Ovary (tissue), 9 donors: Measurements from ENCODE around the gene CNOT10. TPM values are rescaled to one million over a fixed set of nuclear protein-coding genes. Genes with fewer than 3 reads are reported as not detected.

ENCODE experiments used
- DNase-seq, 5 donors: peaks; one replicate each; pipeline ENCODE4 v3.0.0-alpha.2; 2019 to 2020
- H3K27ac ChIP-seq, 2 donors: fragments of 200-600 bp; one replicate each; pipeline versions ENCODE4 v1.5.1 to v1.8.0; 2019 to 2022
- H3K27me3 ChIP-seq: fragments of 200-600 bp; one replicate; pipeline ENCODE4 v1.8.0; 2022
- H3K36me3 ChIP-seq: fragments of 200-600 bp; sonication (generic); one replicate; pipeline ENCODE4 v1.5.1; 2019
- H3K4me1 ChIP-seq: one replicate; pipeline ENCODE4 v1.8.1; 2013; ENCODE audit warnings: mild to moderate bottlenecking, moderate library complexity; ENCODE audit not compliant: insufficient read depth
- H3K4me3 ChIP-seq: fragments of 200-600 bp; sonication (generic); one replicate; pipeline ENCODE4 v1.5.1; 2017
- H3K9me3 ChIP-seq, 2 donors: fragments of 200-600 bp in 1 of 2; sonication (generic) in 1 of 2; one replicate each; pipeline versions ENCODE4 v1.5.1 to v1.8.1; 2013 to 2019; ENCODE audit warnings: mild to moderate bottlenecking in 1 of 2, moderate library complexity in 1 of 2
- EP300 ChIP-seq: sonication (generic); formaldehyde crosslinking; IDR thresholded peaks from one replicate; pipeline ENCODE4 v1.6.1; 2017; ENCODE audit warnings: antibody characterized with exemption
- POLR2A ChIP-seq: fragments of 450-650 bp; IDR thresholded peaks from one replicate; pipeline ENCODE4 v1.6.1; 2017; ENCODE audit warnings: antibody characterized with exemption, mild to moderate bottlenecking, moderate library complexity
- WGBS, 3 donors: extraction: QIAGEN DNeasy Blood & Tissue Kit in 1 of 3; methylation state at CpG; one replicate each; pipeline versions ENCODE4 v1.1.5 to v1.1.7; 2013 to 2017; 5-methylcytosine and 5-hydroxymethylcytosine counted together
- intact Hi-C, 4 donors: fragments of 100-400 bp; cut with DNase I; formaldehyde crosslinking; loops; one replicate each; pipeline versions ENCODE4 v1.11.0 to v1.15.1; 2022 to 2023
- polyA plus RNA-seq, 2 donors: library from polyadenylated mRNA; stranded (reverse); fragments of 200-250 nt in 1 of 2; fragments of 350-450 nt in 1 of 2; fragmentation: Illumina TruSeq in 1 of 2; extraction: RNeasy Lipid Tissue Mini Kit (QIAGEN cat#74804) in 1 of 2; gene quantifications; one replicate each; pipeline ENCODE4 v1.2.3, GENCODE V29; 2013 to 2014
- total RNA-seq, 7 donors: library from RNA; depleted of rRNA in 2 of 7; stranded (reverse); fragments of >200 nt in 2 of 7; fragmentation: NEBNext Ultra II Directional in 3 of 7; extraction: Animal tissue kit (Norgen Biotek cat#: 25700) in 3 of 7; gene quantifications; one replicate each; pipeline versions ENCODE4 v1.1.0 to v1.2.4, GENCODE V29; 2016 to 2023
- TF ChIP-seq, protein P1 (sequence below), 3 donors: fragments of 450-650 bp in 2 of 3; fragments of 200-600 bp in 1 of 3; IDR thresholded peaks; one replicate each; pipeline versions ENCODE4 v1.5.1 to v1.8.0; 2016 to 2022; ENCODE audit warnings: antibody characterized with exemption in 3 of 3, mild to moderate bottlenecking in 1 of 3
- donor health status: DM: no; HTN: no; CAD: no; lungs with moderate emphysema.
- donor health status: DM: no; HTN: no; CAD: no.
- donor health status: Bipolar disorder and iron deficiency.
- donor health status: DM: yes; HTN: yes; CAD: no.
- donor health status: DM: no; HTN: no; CAD: no.
- donor health status: DM: yes; HTN: yes; CAD: no.

CNOT10 gene
- total and polyA plus RNA-seq, 9 donors: 12.3 to 38.9 (median 24.1) TPM

DNA sequence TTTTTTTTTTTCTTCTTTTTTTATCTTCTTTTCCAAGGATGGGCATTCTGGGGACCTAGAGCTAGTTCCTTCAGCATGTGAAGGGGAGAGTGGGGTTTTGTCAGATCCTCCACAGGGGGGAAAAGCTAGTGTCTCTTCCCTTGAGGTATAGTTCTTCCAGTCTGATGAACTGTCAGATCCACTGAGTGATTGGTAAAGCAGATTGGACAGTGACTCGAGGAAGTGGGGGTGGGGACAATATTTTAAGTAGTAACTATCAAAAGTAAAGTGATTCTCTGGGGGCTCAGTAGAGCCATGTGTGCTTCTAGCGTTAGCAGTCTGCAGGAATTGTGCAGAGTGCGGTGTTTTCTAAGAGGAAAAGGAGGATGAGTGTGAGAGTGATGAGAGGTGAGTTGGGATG lies 70.8 kb downstream of the CNOT10 start:
- no peak for DNase-seq
- intact Hi-C loops: no loop called here
- H3K27me3 ChIP-seq: no peaks in the 10 kb centered on the region
- TF ChIP-seq, protein P1, sequence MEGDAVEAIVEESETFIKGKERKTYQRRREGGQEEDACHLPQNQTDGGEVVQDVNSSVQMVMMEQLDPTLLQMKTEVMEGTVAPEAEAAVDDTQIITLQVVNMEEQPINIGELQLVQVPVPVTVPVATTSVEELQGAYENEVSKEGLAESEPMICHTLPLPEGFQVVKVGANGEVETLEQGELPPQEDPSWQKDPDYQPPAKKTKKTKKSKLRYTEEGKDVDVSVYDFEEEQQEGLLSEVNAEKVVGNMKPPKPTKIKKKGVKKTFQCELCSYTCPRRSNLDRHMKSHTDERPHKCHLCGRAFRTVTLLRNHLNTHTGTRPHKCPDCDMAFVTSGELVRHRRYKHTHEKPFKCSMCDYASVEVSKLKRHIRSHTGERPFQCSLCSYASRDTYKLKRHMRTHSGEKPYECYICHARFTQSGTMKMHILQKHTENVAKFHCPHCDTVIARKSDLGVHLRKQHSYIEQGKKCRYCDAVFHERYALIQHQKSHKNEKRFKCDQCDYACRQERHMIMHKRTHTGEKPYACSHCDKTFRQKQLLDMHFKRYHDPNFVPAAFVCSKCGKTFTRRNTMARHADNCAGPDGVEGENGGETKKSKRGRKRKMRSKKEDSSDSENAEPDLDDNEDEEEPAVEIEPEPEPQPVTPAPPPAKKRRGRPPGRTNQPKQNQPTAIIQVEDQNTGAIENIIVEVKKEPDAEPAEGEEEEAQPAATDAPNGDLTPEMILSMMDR (IDR thresholded peaks at IDR 0.05): no peak
- no peak for TF ChIP-seq EP300
- TF ChIP-seq POLR2A: no peak
- no peak overlapping the region for H3K27ac ChIP-seq
- 83 to 89% (median 85%) methylated on average over 3 of the region's 3 CpGs for WGBS, 3 donors
- H3K36me3 ChIP-seq: no peaks in the 10 kb centered on the region
- H3K4me3 ChIP-seq: no peak overlapping the region
- no peaks in the 10 kb centered on the region for H3K4me1 ChIP-seq
- H3K9me3 ChIP-seq: no peaks in the 10 kb centered on the region

DNA sequence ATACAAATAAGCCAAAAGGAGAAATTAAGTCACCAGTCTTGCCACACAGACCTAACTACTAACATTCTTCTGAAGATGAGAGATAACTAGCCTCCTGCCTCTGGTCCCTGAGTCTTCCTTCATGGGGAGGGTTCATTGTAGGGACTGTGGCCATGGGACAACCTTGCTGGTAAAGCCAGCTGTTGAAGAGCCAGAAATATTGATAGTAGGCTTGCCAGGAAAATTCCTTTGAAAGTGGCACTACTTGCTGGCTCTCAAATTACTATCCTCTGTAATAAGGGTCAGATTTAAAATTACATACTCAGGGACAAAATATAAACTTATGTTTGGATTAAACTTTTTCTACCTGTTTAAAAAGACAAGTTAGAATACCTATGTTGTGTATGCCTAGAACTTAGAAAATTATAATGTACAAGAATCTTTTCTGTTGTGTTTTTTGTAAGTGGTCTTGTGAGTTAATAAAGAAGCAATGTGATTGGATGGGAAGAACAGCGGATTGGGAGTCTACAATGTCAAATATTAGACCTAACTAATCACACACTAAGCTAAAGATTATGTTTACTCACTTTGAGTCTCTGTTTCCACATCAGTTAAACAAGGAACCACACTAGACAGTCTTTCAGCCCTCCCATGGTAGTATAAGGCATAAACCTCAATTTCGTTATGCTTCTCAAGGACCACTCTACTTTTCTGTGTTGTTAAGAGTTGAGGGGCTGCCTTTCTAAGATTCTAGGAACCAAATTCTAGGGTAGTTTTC lies 72.8 kb downstream of the CNOT10 start:
- DNase-seq: no peak
- no peaks in the 10 kb centered on the region for H3K4me1 ChIP-seq
- no peak overlapping the region for H3K4me3 ChIP-seq
- no peaks in the 10 kb centered on the region for H3K27me3 ChIP-seq
- H3K27ac ChIP-seq: no peak overlapping the region
- H3K9me3 ChIP-seq: no peaks in the 10 kb centered on the region
- TF ChIP-seq, protein P1 (IDR thresholded peaks at IDR 0.05): no peak
- TF ChIP-seq POLR2A (no peak), EP300 (no peak)
- no peaks in the 10 kb centered on the region for H3K36me3 ChIP-seq
- intact Hi-C loops: no loop called here
- WGBS, 3 donors: 91 to 97% (median 93%) methylated on average over 2 of the region's 2 CpGs

- H3K4me1 ChIP-seq: no peaks in the 10 kb centered on the region
- no peaks in the 10 kb centered on the region for H3K9me3 ChIP-seq
- H3K36me3 ChIP-seq: no peaks in the 10 kb centered on the region
- no peaks in the 10 kb centered on the region for H3K27me3 ChIP-seq
- no peak overlapping the region for H3K4me3 ChIP-seq
- no peak overlapping the region for H3K27ac ChIP-seq
- no peak for TF ChIP-seq EP300
- TF ChIP-seq, protein P1 (IDR thresholded peaks at IDR 0.05): no peak
- no peak for TF ChIP-seq POLR2A
- intact Hi-C loops: no loop called here
- no peak for DNase-seq
These were observed 73.4 kb downstream of the CNOT10 start for GRCh38 chr3:32758375-32758753.

- no peak for DNase-seq
- no peaks in the 10 kb centered on the region for H3K4me1 ChIP-seq
- no peak overlapping the region for H3K4me3 ChIP-seq
- no peaks in the 10 kb centered on the region for H3K9me3 ChIP-seq
- TF ChIP-seq EP300 (no peak), POLR2A (no peak)
- TF ChIP-seq, protein P1 (IDR thresholded peaks at IDR 0.05): no peak
- H3K27ac ChIP-seq: no peak overlapping the region
- intact Hi-C loops: no loop called here
- H3K36me3 ChIP-seq: no peaks in the 10 kb centered on the region
- no peaks in the 10 kb centered on the region for H3K27me3 ChIP-seq
- 88 to 91% (median 90%) methylated on average over 4 of the region's 4 CpGs for WGBS, 3 donors
These were observed 74.4 kb downstream of the CNOT10 start for GRCh38 chr3:32759342-32759741.
